Endothelial cell of umbilical vein (primary cell): ENCODE measurements around the gene CDH23.

Experiments used
- FOS ChIP-seq: IDR thresholded peaks from 2 replicates; pipeline ENCODE4 v1.6.1; 2011; ENCODE audit warnings: mild to moderate bottlenecking, low read length, moderate library complexity, borderline replicate concordance; ENCODE audit not compliant: insufficient read depth
- JUN ChIP-seq: IDR thresholded peaks from 2 replicates; pipeline ENCODE4 v1.6.1; 2011; ENCODE audit warnings: borderline replicate concordance, low read depth; ENCODE audit not compliant: insufficient read length, insufficient read depth

GRCh38 chr10:71582506-71583475 lies 186.1 kb downstream of the CDH23 start:
- no peak for TF ChIP-seq JUN
- no peak for TF ChIP-seq FOS
